GM21786 (cell line): ENCODE measurements around the gene PTPRN2.
"Not testable (repeated sequence)": the region's sequence is repeated elsewhere in the genome, so short reads cannot be mapped to it uniquely, and the experiment has no call there.

Source experiments
- ATAC-seq: cut with Tn5 transposase; IDR thresholded peaks from one replicate; pipeline ENCODE4 v1.9.1; 2021; ENCODE audit not compliant: unreplicated experiment

The PTPRN2 gene

DNA sequence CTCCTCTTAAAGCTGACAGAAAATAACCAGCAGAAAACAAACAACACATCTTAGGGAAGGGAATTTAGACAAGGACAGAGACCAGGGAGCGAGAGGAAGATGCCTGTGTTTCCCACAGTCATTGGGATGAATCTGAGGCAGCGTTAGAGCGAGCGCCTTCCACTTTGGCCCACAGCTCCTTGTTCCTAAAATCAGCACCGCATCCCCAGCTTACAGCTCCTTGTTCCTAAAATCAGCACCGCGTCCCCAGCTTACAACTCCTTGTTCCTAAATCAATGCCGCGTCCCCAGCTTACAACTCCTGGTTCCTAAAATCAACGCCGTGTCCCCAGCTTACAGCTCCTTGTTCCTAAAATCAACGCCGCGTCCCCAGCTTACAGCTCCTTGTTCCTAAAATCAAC, 593.3 kb downstream of the PTPRN2 start:
- ATAC-seq, result no peak

DNA sequence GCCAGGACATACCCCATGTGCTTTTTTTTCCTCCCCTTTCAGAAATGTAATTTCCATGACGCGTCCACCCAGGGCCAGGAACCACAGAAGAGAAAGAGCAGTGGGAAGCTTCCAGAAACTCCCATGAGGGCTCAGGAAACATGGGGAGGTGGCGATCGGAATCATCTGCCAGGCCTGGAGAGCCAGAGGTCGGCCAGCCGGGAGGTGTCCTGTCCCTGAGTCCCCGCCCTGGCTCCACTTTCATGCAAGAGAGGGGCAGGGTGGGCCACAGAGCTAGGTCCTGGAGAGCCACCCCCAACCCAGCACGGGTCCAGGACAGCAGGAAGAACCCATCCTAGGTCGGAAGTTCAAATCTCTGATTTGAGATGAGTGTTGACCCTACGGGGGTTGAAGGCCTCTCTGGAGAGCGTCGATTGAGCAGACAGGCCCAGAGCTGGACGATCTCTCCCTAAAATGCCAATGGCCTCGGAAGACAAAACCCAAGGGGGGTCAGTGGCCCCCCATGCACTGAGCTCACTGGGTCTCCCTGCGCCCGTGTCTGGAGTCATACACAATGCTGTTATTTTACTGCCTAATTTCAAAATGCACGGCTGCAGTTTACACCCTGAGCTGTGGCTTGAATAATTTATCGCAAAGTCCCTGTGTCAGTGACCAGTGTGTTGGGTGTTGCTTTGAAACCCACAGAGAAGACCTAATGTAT, 594.1 kb downstream of the PTPRN2 start:
- no peak for ATAC-seq

- ATAC-seq, result no peak
Measured at GRCh38 chr7:157992511-157993160, 595.0 kb downstream of the PTPRN2 start.

DNA sequence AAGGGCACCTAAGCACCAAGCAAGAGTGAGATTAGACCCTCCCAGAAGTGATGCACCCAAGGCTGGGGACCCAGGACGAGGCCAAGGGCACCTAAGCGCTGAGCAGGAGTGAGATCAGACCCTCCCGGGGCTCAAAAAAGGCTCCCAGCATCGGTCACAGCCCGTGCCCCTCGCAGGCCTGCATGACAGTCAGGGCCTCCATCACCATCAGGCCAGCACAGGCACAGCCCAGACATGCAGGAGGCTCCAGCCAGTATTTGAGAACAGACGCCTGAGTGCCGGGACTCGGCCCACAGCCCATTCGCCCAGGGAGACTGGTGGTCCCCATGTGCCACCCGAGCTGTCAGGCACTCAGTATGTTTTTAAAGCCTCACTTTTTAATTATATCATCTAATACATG, 595.9 kb downstream of the PTPRN2 start:
- ATAC-seq, result no peak

GRCh38 chr7:157991351-157991750, 596.3 kb downstream of the PTPRN2 start:
- ATAC-seq, result no peak

- no peak for ATAC-seq
Measured at GRCh38 chr7:157990881-157991250, 596.8 kb downstream of the PTPRN2 start.

GRCh38 chr7:157990226-157990880, 597.3 kb downstream of the PTPRN2 start:
- ATAC-seq, result no peak

DNA sequence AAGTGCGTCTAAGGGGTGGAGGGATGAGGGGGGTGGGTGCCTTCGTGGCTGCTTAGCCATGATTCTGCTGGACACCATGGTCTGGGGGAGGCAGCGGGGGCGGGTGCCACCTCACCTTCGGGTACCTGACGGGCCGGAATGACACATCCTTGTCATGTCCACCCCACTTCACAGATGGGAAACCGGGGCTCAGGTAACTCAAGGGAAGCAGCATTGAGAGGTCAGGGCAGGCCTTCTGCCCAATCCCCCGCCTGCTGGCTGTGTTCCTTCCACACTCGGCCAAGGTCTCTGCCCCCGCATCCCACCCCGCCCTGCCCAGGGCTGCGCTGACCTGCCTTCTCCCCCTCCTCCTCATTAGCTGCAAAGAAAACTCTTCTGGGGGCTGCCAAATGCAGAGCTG, 598.0 kb downstream of the PTPRN2 start:
- ATAC-seq, result no peak

GRCh38 chr7:157987906-157988305, 599.7 kb downstream of the PTPRN2 start:
- no peak for ATAC-seq

- ATAC-seq, result no peak
Measured at GRCh38 chr7:157986051-157986450, 601.6 kb downstream of the PTPRN2 start.

DNA sequence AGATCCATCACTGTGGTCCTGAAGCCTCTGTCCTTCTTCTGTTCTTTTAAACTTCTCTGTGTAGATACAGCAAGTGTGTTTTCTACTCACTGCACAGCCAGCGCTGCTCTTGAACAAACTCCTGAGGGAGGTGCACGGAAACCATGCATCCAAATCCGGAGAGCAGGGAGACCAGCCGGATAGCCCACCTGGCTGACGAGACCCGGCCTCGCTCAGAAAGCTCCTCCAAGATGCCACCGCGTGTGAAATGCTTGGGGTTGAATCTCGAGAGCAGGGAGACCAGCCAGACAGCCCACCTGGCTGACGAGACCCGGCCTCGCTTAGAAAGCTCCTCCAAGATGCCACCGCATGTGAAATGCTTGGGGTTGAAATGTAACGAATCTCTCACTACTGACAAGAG, 602.0 kb downstream of the PTPRN2 start:
- no peak for ATAC-seq

- ATAC-seq, result no peak
Measured at GRCh38 chr7:157984423-157985163, 603.0 kb downstream of the PTPRN2 start.

DNA sequence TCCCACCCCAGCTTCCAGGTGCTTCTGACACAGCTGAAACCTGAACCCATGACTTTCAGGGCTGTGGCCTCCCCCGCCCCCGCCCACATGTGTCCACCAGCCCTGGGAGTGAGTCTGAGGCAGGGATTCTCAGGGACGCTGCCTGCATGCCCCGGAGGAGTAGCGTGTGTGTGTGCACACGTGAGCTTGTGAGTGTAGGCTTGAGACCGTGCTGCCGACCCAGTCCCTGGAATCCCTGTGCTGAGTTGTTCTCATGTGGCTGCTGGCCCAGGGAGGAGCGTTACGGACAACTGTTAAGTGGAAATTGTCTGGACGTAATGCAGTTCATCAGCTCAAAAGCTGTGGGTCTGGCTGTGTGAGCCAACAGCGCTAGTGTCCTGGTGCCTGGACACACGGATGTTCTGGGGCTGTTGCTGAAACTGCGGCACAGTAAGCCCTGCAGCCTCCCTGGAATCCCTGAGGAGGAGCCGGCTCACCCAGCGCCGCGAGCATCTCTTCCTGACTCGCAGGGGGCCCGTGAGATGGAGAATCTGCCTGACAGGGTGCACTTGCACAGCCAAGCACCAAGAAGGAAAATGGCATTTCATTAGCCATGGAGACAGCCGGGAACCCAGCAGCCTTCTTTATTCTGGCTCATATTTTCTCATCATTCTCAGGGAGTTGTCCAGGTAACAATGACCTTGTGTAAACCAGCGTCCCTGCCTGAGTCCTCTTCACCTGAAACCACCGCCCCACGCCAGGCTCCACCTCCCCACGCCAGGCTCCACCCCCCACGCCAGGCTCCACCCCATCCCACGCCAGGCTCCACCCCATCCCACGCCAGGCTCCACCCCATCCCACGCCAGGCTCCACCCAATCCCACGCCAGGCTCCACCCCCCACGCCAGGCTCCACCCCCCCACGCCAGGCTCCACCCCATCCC, 603.9 kb downstream of the PTPRN2 start:
- no peak for ATAC-seq

DNA sequence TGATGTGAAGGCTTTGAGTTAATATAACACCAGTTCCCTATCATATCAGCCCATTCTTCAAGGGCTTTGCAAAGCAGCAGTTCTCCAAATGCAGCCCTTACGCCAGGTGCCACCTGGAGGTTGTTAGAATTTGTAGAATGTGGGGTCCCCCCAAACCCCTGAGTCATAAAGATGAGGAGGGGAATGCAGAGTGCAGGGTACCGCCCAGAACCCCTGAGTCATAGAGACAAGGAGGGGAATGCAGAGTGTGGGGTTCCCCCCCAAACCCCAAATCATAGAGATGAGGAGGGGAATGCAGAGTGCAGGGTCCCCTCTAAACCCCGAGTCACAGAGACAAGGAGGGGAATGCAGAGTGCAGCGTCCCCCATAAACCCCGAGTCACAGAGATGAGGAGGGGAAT, 605.8 kb downstream of the PTPRN2 start:
- no peak for ATAC-seq

DNA sequence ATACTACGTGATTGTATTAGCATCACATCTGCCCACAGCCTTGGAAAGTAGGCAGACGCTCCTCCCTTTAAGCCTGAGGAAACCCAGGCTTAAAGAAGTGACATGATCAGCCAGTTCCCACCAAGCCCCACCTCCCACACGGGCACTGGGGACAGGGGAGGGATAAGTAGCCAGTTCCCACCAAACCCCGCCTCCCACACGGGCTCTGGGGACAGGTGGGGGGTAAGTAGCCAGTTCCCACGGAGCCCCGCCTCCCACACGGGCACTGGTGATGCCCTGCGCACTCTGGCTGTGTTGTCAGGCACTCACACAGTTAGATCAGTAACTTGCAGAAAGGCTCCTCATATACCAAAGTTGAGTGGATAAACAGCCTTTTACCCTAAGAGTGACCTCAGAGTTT, 606.8 kb downstream of the PTPRN2 start:
- ATAC-seq, result no peak

DNA sequence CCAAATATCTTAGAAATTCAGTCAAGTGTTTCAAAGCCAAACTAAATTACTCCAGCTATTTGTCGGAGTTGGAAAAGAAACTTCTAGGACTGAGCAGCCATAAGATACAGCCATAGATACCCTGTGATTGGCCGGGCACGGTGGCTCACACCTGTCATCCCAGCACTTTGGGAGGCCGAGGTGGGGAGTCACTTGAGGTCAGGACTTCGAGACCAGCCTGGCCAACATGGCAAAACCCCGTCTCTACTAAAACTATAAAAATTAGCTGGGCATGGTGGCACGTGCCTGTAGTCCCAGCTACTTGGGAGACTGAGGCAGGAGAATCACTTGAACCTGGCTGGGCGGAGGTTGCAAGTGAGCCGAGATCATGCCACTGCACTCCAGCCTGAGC, 607.3 kb downstream of the PTPRN2 start:
- ATAC-seq, result not testable (repeated sequence)

DNA sequence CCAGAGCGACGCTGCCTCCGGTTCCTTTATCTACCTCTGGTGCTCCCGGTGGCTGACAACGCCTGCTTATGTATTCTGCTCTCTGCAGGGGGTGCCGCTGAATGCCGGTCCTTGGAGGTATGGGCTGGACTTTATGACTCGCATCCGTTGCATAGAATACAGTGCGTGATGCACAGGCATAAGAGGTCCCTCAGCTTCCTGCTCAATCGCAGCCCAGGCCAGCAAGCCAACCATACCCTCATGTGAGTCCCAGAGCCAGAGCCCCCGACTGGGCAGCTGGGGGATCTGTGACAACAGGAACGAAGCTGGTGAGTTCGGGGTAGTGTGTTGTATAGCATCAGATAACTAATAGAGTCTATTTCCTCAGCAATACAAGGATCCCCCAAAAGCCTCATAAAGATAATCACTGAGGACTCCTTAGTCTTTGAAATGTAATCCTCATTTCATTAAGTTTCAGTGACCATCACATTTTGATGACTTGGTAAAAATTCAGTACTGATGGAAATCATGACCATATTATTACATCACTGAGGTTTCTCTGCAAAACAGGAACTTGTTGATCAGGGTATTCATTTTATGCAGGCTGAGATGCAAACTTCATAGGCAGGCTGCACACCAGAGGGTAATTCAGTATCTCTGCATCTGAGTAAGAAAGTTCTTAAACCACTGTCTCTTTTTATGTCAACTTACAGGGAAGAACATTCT, 607.8 kb downstream of the PTPRN2 start:
- no peak for ATAC-seq

DNA sequence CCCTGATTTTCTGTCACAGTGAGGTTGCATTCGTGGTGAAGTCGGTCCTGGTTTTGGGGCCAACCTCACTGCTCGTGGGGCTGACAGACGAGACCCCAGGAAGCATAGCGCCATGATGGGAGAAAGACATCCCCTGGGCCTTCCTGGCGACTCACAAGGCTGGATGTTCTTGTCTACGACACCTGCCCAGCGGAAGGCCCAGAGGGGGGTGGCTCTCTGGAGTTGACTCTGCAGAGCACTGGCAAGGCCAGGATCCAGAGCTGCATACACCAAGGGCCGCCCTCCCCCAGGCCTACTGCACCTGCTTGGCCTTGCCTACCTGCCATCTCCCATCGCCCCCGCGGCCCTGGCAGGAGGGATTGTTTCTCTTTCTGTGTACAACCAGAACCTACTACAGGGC, 608.9 kb downstream of the PTPRN2 start:
- ATAC-seq, result no peak

DNA sequence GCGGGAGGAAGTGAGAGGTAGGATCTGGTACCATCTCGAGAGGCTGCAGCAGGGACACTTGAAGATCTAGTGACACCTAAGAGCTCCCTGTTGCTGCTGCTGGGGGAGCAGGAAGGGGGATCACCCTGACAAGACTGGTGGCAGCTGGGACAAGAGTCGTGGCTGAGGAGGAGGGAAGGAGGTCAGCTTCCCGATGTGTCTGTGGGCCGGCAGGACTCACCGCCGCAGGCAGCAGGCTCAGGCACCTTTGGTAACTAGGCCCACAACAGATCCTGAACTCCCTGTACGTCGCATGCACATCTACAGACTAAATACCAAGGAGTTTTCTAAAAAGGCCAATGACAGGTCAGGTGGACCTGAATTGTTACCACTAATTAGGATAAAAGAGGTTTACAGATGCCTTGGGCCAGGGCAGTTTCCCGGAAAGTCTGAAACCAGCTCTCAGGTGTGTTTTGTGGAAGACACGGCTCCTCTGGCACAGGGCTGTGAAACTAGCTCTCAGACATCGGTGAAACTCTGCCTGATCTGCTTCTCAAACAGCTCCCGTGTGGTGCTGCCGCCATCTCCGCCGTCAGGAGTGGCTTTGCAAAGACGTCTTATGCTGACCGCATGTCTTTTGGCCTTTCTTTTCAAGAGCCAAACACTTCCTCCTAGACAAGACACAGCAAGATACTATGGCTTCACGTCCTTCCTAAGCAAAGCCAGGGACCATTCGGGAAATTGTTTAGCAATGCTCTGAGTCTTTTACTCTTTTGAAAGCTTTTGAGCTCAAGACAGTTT, 609.7 kb downstream of the PTPRN2 start:
- ATAC-seq, result no peak
